Ishikawa (cell line): ENCODE data around the gene OAT.

Experiments used
- CEBPB ChIP-seq: IDR thresholded peaks from 2 replicates; pipeline ENCODE4 v1.6.1; 2012
- CREB1 ChIP-seq: IDR thresholded peaks from 2 replicates; pipeline ENCODE4 v1.6.1; 2012; ENCODE audit warnings: low read depth
- EGR1 ChIP-seq: IDR thresholded peaks from 2 replicates; pipeline ENCODE4 v1.6.1; 2012
- EP300 ChIP-seq: IDR thresholded peaks from 2 replicates; pipeline ENCODE4 v1.6.1; 2012; ENCODE audit warnings: borderline replicate concordance
- FOXM1 ChIP-seq: IDR thresholded peaks from 2 replicates; pipeline ENCODE4 v1.6.1; 2012; ENCODE audit warnings: low read depth, borderline replicate concordance
- MAX ChIP-seq: IDR thresholded peaks from 2 replicates; pipeline ENCODE4 v1.6.1; 2012
- RAD21 ChIP-seq: IDR thresholded peaks from 2 replicates; pipeline ENCODE4 v1.6.1; 2012; ENCODE audit warnings: low read depth
- REST ChIP-seq: IDR thresholded peaks from 2 replicates; pipeline ENCODE4 v1.6.1; 2012; ENCODE audit warnings: low read depth, mild to moderate bottlenecking
- TAF1 ChIP-seq: IDR thresholded peaks from 2 replicates; pipeline ENCODE4 v1.6.1; 2012; ENCODE audit warnings: low read depth, mild to moderate bottlenecking
- TEAD4 ChIP-seq: IDR thresholded peaks from 2 replicates; pipeline ENCODE4 v1.6.1; 2012
- USF1 ChIP-seq: IDR thresholded peaks from 2 replicates; pipeline ENCODE4 v1.6.1; 2012
- YY1 ChIP-seq: IDR thresholded peaks from 2 replicates; pipeline ENCODE4 v1.6.1; 2012; ENCODE audit warnings: low read depth

- TF ChIP-seq CREB1, result no peak
- TF ChIP-seq EP300, result no peak
- TF ChIP-seq YY1, result no peak
- TF ChIP-seq TEAD4, result no peak
- TF ChIP-seq REST, result no peak
- no peak for TF ChIP-seq CEBPB
- no peak for TF ChIP-seq FOXM1
- no peak for TF ChIP-seq MAX
- TF ChIP-seq TAF1, result no peak
- no peak for TF ChIP-seq RAD21
- TF ChIP-seq USF1, result no peak
- TF ChIP-seq EGR1, result no peak
Measured at GRCh38 chr10:124465777-124466488, 47.2 kb upstream of the OAT start.
